Measurements from ENCODE around the gene OR5B12.
"Not testable (repeated sequence)": the region's sequence is repeated elsewhere in the genome, so short reads cannot be mapped to it uniquely, and the experiment has no call there.

OR5B12 gene

DNA sequence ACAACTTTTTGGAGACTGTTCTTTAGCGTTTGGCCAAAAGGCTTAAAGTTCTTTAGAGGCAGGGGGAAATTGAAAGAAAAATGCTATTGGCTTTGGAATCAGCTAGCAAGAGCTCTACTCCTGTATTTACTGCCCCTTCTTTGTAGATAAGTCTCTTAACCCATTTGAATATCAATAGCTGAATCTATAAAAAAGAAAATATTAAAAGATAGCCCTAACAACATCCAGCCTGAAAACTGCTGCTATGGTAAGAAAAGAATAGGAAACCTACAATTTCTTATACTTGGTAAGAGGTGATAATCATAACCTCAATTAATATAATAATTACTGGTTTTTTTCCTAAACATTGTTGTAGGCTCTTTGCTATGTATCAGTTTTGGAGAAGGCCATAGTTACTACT lies at the start of gene OR5B12:
Gene OR5B12, minus strand, starts transcription at position 101 of the 400 bp plus-strand sequence. CDS start 2,085 bp downstream, outside the sequence.
- DNase-seq: no peak

DNA sequence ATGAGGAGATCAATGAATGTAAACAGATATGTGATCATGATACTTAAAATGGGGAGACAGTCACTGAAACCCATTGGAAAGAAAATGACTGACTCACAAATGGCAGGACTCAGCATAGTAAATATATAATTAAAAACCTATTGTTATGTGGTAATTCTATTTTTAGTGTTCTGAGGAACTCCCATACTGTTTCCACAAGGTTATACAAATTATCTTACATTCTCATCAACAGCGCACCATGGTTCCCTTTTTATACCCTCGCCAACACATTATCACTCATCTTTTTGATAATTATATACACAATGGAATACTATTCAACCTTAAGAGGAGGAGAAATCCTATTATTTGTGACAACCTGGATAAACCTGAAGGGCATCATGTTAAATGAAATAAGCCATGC lies 48.8 kb upstream of the OR5B12 start:
- DNase-seq: no peak

DNA sequence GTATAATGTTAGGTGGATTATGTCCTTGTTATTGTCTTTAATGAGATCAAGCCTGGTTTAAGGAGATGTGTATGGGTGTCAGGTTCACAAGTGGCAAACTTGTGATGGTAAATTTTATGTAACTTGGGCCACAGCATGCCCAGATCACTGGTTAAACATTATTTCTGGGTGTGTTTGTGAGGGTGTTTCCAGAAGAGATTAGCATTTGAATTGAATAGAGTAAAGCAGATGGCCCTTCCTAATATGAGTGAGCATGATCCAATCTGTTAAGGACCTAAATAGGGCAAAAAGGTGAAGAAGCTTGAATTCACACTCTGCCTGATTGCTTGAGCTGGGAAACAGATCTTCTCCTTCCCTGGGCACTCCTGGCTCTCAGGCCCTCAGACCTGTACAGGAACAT lies 45.1 kb upstream of the OR5B12 start:
- no peak for DNase-seq

- no peak for DNase-seq
These were observed 43.9 kb upstream of the OR5B12 start for GRCh38 chr11:58485961-58486360.

GRCh38 chr11:58471892-58472291 lies 29.9 kb upstream of the OR5B12 start:
- no peak for DNase-seq

GRCh38 chr11:58466293-58466692 lies 24.3 kb upstream of the OR5B12 start:
- DNase-seq: no peak

DNA sequence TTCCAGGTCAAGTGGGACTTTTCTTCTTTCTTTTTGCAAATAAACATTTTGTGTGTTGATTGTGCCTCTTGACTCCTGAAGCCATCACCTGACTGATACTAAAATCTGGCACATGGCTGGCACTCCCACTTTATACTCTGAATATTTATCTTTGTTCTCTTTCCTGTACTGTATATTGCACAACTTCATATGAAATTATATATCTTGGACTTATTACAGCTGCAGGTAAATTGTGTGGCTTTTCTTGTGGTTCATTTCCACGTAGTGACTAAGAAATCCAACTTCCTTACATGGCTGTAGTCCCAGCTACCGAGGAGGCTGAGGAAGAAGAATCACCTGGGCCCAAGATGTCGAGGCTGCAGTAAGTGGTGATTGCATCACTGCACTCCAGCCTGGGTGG lies 23.7 kb upstream of the OR5B12 start:
- no peak for DNase-seq

- DNase-seq: no peak
These were observed 9.5 kb upstream of the OR5B12 start for GRCh38 chr11:58451585-58451984.

- no peak for DNase-seq
These were observed 4.3 kb upstream of the OR5B12 start for GRCh38 chr11:58446294-58446693.

- no peak for DNase-seq
These were observed 2.3 kb upstream of the OR5B12 start for GRCh38 chr11:58444300-58444699.

DNA sequence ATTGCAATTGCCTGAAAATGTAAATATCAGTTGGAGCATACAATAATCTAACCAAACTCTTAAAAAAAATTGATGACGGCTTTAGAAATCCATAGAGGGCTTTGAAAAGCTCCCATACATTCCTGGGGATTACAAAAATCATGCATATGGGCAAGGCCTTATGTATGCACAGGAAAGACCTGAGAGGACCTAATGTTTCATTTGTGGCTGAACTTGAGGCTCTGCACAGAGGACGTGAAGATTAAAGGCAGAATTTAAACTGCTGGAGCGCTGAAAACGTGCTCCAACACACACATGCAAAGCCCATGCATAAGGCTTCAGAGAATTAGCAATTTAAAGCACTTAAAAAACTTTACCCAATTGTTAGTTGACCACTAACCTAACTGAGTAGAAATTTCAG lies 3.5 kb downstream of the OR5B12 start:
- DNase-seq: no peak

DNA sequence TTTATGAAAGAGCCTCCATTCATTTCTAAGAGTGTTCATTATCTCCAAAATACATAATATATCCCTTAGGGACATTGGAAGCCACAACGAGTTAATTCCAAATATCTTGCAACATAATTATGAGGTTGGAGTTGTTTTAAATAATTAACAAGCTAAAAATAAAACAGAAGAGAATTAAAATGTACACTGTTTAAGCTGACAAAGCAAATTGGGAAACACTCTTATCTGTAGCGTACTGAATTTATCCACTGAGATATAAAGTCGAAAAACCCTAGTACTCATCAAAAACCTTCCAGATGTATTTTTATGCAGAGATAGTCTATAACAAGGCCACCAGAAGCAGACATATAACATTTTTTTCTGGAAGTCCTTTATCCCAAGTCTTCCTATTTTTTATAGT lies 7.8 kb downstream of the OR5B12 start:
- no peak for DNase-seq

GRCh38 chr11:58433638-58434203 lies 8.3 kb downstream of the OR5B12 start:
- no peak for DNase-seq

GRCh38 chr11:58429273-58429672 lies 12.8 kb downstream of the OR5B12 start:
- no peak for DNase-seq

DNA sequence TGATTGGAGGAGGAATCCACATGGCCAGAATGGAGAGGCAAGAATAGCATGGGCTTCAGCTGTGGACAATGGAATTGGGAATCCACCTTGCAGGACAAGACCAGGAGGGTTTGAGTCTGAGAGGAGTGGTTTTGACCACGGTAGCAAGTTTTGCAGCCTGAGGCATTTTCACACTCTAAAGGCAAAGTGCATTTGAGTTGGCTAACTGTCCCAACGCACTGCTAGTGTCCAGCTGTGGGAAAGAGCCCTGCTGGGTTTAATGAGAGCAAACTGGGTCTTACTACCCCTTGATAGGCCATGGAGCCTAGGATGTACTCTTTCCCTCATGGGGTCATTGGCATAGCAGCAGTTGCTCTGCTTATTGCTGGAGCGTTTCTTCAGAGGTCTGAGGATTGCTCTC lies 14.0 kb downstream of the OR5B12 start, which contains the start of gene OR5B2:
Gene OR5B2, minus strand, starts transcription at position 101 of the 400 bp plus-strand sequence. CDS start 4,860 bp downstream, outside the sequence.
- no peak for DNase-seq

GRCh38 chr11:58406774-58407173 lies 35.3 kb downstream of the OR5B12 start, which contains the start of gene OR5B3:
Gene OR5B3, minus strand, starts transcription at chr11:58406874. Its CDS starts 3,465 bp downstream, at chr11:58403409.
- no peak for DNase-seq

GRCh38 chr11:58399622-58400021 lies 42.4 kb downstream of the OR5B12 start:
- DNase-seq: not testable (repeated sequence)

DNA sequence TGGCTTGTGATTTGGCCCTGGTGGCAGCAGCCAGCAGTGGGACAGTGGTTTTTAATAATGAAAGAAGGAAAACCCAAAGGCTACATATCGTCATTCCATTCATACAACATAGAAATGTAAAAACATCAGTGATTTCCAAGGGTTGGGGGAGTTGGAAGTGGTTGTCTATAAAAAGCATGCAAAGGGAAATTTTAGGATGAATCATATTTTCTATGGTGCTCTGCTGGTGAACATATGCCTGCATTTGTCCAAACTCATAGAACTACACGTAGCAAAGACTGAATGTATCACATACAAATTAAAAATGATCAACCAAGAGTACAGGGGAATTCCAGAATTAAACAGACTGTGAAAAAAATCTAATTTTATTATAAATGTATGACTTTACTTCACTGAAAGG lies 46.5 kb downstream of the OR5B12 start:
- DNase-seq: no peak

- no peak for DNase-seq
These were observed 47.8 kb downstream of the OR5B12 start for GRCh38 chr11:58394195-58394594.

GRCh38 chr11:58392746-58393145 lies 49.3 kb downstream of the OR5B12 start:
- DNase-seq: no peak

DNA sequence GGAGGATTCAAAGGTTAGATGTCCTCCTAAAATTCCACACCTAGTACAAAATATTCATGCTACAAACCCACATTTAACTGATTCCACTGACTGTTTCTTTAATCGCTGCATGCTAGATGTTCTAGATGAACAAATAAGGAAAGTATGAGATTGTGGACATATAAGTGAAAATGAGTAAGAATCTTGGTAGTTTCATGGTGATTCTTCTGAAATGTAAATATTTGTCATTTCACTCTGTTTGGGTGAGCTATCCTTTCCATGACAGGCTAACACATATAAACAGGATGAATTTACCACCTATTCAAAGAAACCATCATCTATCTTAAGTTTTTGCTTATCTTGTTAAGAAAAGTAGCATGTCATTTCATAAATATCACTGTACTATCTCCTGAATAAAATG lies 50.2 kb downstream of the OR5B12 start:
- DNase-seq: no peak

GRCh38 chr11:58390551-58391063 lies 51.4 kb downstream of the OR5B12 start:
- no peak for DNase-seq

Data from NCI-H510A treated with DMSO at 0.1 percent for 48 hours (cell line).